Neuron (in vitro differentiated cells): Measurements from ENCODE around the gene CPNE4.
"Not testable (repeated sequence)": the region's sequence is repeated elsewhere in the genome, so short reads cannot be mapped to it uniquely, and the experiment has no call there.

Experiments
- H2AFZ ChIP-seq: one replicate; pipeline ENCODE4 v1.6.1; 2013; ENCODE audit warnings: low read depth, mild to moderate bottlenecking, inconsistent platforms, low read length, moderate library complexity
- H3K27me3 ChIP-seq: one replicate; pipeline ENCODE4 v1.6.1; 2013; ENCODE audit warnings: low read length; ENCODE audit not compliant: insufficient read depth
- H3K36me3 ChIP-seq: one replicate; pipeline ENCODE4 v1.6.1; 2013; ENCODE audit warnings: low read length; ENCODE audit not compliant: insufficient read depth
- H3K4me1 ChIP-seq: one replicate; pipeline ENCODE4 v1.6.1; 2013; ENCODE audit warnings: low read length; ENCODE audit not compliant: insufficient read depth
- H3K4me3 ChIP-seq: 2 replicates; pipeline ENCODE4 v1.5.1; 2013; ENCODE audit warnings: mild to moderate bottlenecking, low read length, moderate library complexity
- H3K9me3 ChIP-seq: one replicate; pipeline ENCODE4 v1.6.1; 2013; ENCODE audit warnings: low read length

Gene CPNE4

DNA sequence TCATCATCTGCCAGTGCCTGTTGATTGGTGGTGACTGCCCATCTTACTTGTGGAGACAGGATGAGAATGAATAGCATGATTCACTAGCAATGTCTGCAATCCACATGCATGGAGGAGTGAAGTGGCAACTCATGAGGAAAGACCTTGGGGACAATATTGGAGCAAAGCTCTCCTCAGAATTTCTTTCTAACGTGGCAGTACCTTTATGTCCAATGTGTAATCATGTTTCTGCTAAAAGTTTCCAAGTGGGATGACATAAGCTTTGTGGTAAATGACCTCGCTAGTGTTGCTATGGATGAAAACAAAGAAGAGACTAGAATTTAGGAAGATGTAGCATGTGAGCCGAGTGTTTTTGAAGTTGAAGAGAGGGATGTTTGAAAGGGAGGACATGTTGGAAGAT lies 117.8 kb downstream of the CPNE4 start:
- no peaks in the 10 kb centered on the region for H3K36me3 ChIP-seq
- H2AFZ ChIP-seq, result no peak overlapping the region
- no peaks in the 10 kb centered on the region for H3K9me3 ChIP-seq
- H3K27me3 ChIP-seq, result no peaks in the 10 kb centered on the region
- H3K4me1 ChIP-seq, result no peaks in the 10 kb centered on the region
- H3K4me3 ChIP-seq, result no peak overlapping the region

- no peaks in the 10 kb centered on the region for H3K27me3 ChIP-seq
- no peaks in the 10 kb centered on the region for H3K4me1 ChIP-seq
- no peak overlapping the region for H3K4me3 ChIP-seq
- H3K9me3 ChIP-seq, result no peaks in the 10 kb centered on the region
- no peaks in the 10 kb centered on the region for H3K36me3 ChIP-seq
- H2AFZ ChIP-seq, result no peak overlapping the region
Measured at GRCh38 chr3:131914090-131914691, 120.6 kb downstream of the CPNE4 start.

DNA sequence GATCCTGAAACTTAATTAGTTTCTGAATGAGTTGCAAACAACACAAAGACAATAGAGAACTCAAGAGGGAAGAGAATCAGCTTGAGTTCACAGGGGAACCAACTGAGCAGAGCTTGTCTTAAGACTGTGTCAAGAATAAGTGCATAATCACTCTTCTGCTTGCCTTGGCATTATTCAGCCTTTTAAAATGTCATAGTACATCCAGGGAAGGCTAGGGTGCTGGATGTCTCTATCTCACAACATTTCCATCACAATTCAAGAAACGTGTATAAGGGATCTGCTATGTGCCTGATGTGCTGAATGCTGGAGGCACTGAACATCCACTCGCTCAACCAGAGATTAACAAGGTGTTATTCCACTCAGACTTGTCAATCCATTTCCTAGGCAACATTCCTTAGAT lies 122.6 kb downstream of the CPNE4 start:
- Histone ChIP-seq H3K36me3 (no peaks in the 10 kb centered on the region), H3K4me1 (no peaks in the 10 kb centered on the region), H3K4me3 (no peak overlapping the region), H3K27me3 (no peaks in the 10 kb centered on the region), H3K9me3 (no peaks in the 10 kb centered on the region), H2AFZ (no peak overlapping the region)

GRCh38 chr3:131907796-131908195 lies 127.0 kb downstream of the CPNE4 start:
- Histone ChIP-seq H3K36me3 (no peaks in the 10 kb centered on the region), H3K9me3 (no peaks in the 10 kb centered on the region), H2AFZ (no peak overlapping the region), H3K4me3 (no peak overlapping the region), H3K4me1 (peaks cover 10% of the 10 kb centered on the region), H3K27me3 (no peaks in the 10 kb centered on the region)

DNA sequence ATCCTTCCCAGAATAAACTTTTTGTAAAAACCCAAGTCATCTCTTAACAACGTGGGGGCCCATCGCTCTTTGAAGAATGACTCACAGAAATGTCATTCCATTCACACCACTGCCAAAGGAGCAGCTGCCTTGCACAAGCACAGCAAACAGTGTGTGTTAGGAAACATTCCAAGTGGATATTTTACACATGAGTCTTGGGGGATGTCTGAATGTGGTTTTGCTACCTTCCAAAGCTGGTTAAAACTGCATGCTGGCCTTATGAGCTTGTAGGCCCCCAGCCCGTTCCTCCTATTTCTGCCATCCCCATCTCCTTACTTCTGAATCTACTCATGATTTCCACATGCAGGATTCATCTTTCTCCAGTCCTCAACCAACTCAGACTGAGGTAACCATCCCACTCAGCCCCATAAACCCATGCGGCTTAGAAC lies 130.8 kb downstream of the CPNE4 start:
- Histone ChIP-seq H3K4me1 (peaks cover 10% of the 10 kb centered on the region), H3K27me3 (no peaks in the 10 kb centered on the region), H3K4me3 (no peak overlapping the region), H3K36me3 (no peaks in the 10 kb centered on the region), H2AFZ (no peak overlapping the region), H3K9me3 (no peaks in the 10 kb centered on the region)

GRCh38 chr3:131901686-131902085 lies 133.1 kb downstream of the CPNE4 start:
- no peak overlapping the region for H3K4me3 ChIP-seq
- H3K36me3 ChIP-seq, result no peaks in the 10 kb centered on the region
- peaks cover 10% of the 10 kb centered on the region for H3K4me1 ChIP-seq
- H3K9me3 ChIP-seq, result no peaks in the 10 kb centered on the region
- no peak overlapping the region for H2AFZ ChIP-seq
- H3K27me3 ChIP-seq, result no peaks in the 10 kb centered on the region

DNA sequence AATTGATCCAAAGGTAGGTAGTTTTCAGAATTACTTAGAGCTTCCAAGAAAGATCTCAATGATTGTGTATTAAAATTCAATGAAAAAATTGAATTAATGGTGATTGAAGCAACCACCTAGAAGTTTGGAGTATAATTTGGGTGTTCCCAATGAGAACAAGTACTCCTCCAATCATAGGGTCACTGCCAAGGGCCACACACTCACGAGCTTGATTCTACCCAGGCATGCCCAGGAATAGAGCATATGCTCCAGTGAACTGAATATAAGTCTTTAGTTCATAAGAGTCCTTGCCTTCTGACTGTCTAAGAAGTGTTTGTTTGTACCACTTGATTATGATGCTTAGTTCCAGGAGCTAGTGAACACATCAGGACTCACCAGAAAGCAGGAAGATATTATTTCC lies 133.9 kb downstream of the CPNE4 start:
- no peaks in the 10 kb centered on the region for H3K9me3 ChIP-seq
- no peak overlapping the region for H3K4me3 ChIP-seq
- peaks cover 10% of the 10 kb centered on the region for H3K4me1 ChIP-seq
- H3K36me3 ChIP-seq, result no peaks in the 10 kb centered on the region
- no peak overlapping the region for H2AFZ ChIP-seq
- H3K27me3 ChIP-seq, result no peaks in the 10 kb centered on the region

GRCh38 chr3:131899021-131899420 lies 135.8 kb downstream of the CPNE4 start:
- Histone ChIP-seq H3K36me3 (no peaks in the 10 kb centered on the region), H3K4me1 (peaks cover 5% of the 10 kb centered on the region), H3K27me3 (no peaks in the 10 kb centered on the region), H3K4me3 (no peak overlapping the region), H3K9me3 (no peaks in the 10 kb centered on the region), H2AFZ (no peak overlapping the region)

DNA sequence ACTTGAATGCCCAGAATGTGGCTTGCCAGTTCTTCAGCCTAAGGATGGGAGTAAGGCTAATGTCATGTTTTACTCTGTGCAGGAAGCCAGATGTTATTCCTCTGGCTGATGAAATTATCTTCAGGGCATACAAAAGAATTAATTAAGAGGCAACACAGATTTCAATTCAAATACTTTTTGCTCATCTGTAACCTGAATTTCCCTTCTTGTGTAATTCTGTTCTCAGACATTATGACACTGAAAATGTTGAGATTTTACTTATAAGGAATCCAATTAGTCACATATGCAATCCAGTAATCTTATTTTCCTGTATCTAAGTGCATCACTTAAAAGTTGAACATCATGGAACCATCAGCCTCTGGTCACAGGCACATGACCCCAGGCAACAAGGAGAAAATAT lies 136.5 kb downstream of the CPNE4 start:
- Histone ChIP-seq H3K4me3 (no peak overlapping the region), H3K4me1 (no peaks in the 10 kb centered on the region), H3K9me3 (no peaks in the 10 kb centered on the region), H3K27me3 (no peaks in the 10 kb centered on the region), H2AFZ (no peak overlapping the region), H3K36me3 (no peaks in the 10 kb centered on the region)

GRCh38 chr3:131896285-131896684 lies 138.5 kb downstream of the CPNE4 start:
- H2AFZ ChIP-seq, result no peak overlapping the region
- no peaks in the 10 kb centered on the region for H3K4me1 ChIP-seq
- H3K4me3 ChIP-seq, result no peak overlapping the region
- H3K9me3 ChIP-seq, result no peaks in the 10 kb centered on the region
- no peaks in the 10 kb centered on the region for H3K36me3 ChIP-seq
- no peaks in the 10 kb centered on the region for H3K27me3 ChIP-seq

DNA sequence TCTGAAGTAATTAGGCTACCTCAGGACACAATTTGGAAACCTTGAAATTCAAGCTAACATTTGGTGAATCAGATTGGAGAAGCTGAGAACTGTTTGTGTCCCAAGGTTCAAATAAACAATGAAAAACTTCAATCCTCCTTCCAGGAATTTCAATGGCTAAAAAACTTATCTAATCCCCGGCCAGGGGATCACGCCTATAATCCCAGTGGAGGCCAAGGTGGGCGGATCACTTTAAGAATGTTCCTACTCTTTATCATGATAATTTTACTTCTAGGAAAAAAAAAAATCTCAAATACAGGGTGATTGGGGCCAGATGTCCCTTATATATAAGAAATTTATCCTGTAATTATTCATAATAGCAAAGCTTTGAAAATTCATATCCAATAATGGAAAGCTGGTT lies 139.0 kb downstream of the CPNE4 start:
- Histone ChIP-seq H3K4me1 (no peaks in the 10 kb centered on the region), H3K27me3 (no peaks in the 10 kb centered on the region), H3K4me3 (no peak overlapping the region), H3K36me3 (no peaks in the 10 kb centered on the region), H3K9me3 (no peaks in the 10 kb centered on the region), H2AFZ (no peak overlapping the region)

- H3K9me3 ChIP-seq, result no peaks in the 10 kb centered on the region
- no peak overlapping the region for H2AFZ ChIP-seq
- H3K36me3 ChIP-seq, result no peaks in the 10 kb centered on the region
- H3K27me3 ChIP-seq, result no peaks in the 10 kb centered on the region
- no peaks in the 10 kb centered on the region for H3K4me1 ChIP-seq
- no peak overlapping the region for H3K4me3 ChIP-seq
Measured at GRCh38 chr3:131892331-131892730, 142.5 kb downstream of the CPNE4 start.

- not testable (repeated sequence) for H3K36me3 ChIP-seq, H3K4me1 ChIP-seq, H3K4me3 ChIP-seq, H3K27me3 ChIP-seq, H2AFZ ChIP-seq, H3K9me3 ChIP-seq
Measured at GRCh38 chr3:131885871-131886270, 148.9 kb downstream of the CPNE4 start.

DNA sequence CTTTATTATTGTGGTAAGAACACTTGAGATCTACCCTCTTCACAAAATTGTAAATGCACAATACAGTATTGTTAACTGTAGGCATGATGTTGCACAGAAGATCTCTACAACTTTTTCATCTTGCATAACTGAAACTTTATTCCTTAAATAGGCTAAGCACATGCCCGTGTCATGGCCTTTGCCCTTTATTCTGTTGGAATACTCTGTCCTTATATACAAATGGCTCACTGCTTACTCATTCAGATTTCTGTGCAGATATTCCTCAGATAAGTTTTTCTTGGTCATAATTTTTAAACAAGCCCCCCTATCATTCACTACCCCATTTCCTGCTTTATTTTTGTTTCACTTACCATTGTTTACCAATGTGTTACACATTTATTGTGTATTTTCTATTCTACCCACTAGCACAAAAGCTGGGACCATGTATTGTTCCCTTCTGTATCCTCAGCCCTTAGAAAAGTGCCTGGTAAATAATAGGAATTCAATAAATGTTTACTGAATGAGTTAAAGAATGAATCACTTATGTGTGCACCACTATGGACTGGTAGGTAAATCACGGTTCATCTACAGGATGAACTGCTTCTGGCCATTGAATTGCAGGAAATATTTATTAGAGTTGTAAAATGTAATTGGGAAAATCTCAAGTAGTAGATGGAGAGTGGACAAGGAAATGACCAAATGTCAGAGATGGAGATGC lies 151.0 kb downstream of the CPNE4 start:
- Histone ChIP-seq H3K4me3 (no peak overlapping the region), H3K4me1 (no peaks in the 10 kb centered on the region), H2AFZ (no peak overlapping the region), H3K27me3 (no peaks in the 10 kb centered on the region), H3K9me3 (no peaks in the 10 kb centered on the region), H3K36me3 (no peaks in the 10 kb centered on the region)
